Stimulated activated CD8-positive, alpha-beta memory T cell treated with anti-CD3 and anti-CD28 coated beads, Interleukin-15, amount 100 ng/mL, for 48 hours (primary cell): ENCODE data around the gene COL9A3.

Experiments
- DNase-seq, 2 donors: peaks; one replicate each; pipeline ENCODE4 v3.0.0-alpha.2; 2020; ENCODE audit warnings: low read depth in 2 of 2

The COL9A3 gene

DNA sequence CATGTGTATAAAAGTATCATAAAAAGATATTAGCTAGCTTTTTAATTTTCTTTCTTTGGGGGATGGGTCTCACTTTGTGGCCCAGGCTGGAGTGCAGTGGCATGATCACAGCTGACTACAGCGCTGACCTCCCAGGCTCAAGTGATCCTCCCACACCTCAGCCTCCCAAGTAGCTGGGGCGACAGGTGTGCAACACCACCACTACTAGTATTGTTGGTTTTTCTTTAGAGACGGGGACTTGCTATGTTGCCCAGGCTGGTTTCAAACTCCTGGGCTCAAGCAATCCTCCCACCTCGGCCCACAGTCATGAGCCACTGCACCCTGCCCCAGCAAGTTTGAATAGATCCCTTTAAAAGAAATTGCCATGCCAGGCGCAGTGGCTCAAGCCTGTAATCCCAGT is 38.3 kb downstream of the COL9A3 start:
- DNase-seq = no peak

DNA sequence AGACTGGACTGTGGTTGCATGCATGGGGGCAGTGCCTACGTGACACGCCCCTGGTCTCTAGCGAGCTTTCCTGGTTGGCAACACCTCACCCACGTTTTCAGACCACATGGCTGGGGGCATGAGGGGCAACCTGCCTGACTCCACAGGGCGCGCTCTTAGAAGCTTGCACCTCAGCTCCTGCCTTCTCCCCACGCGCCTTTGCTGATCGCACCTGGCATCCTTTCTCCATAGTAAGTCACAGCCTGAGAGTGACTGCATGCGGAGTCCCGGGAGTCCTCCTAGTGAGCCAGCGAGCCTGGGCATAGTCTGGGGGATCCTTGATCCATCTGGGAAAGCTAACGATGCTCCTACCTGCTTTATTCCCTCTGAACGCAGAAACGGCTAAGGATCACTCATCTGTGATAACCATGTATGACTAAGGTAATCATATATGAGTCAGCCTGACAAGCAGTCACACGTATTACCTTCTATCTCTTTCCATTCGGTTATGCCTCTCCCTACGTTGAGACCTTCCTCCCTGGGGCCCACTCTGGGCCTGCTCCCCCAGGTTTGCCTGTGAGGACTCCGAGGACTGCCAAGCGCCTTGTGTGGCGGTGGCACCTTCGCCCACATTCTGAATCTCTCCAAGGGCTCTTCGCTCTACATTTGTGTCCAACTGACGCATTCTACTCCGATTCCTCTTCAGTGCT is 40.2 kb downstream of the COL9A3 start:
- DNase-seq = no peak

DNA sequence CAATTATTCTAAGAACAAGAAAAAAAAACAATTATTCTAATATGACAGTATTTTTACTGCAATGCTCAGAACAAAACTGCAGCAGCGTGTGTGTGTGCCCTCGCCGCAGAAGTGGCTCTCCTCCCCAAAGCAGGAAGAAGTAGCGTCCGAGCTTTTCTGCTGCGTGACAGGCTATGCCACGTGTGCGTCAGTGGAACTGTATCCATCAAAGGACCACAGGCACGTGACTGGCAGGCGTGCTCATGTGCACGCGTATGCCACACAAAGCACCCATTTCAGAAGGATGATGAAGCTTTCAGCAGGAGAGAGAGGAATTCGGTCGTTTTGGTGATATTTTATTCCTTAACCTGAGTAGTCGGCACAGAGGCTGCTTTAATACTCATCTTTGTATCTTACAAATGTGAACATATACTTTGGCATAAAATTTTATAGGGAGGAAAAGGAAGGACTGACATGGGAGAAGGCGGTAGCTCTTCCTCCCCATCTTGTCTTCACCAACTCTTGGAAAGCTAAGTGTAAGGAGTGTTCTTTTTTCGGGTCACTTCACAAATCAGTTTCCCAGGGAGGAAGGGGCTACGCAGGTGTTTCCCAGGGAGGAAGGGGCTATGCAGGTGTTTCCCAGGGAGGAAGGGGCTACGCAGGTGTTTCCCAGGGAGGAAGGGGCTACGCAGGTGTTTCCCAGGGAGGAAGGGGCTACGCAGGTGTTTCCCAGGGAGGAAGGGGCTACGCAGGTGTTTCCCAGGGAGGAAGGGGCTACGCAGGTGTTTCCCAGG is 41.4 kb downstream of the COL9A3 start:
- no peak for DNase-seq

DNA sequence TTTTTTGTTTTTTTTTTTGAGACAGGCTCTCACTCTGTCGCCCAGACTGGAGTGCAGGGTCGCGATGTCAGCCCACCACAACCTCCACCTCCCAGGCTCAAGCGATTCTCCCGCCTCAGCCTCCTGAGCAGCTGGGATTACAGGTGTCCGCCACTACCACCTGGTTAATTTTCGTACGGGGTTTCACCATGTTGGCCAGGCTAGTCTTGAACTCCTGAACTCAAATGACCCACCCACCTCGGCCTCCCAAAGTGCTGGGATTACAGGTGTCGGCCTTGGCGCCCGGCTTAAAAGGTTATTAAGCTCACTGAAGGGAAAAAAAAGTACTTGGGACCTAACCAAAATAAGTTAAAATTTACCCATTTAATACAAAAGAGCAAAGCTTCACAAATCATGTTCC is 42.9 kb downstream of the COL9A3 start:
- DNase-seq = no peak

DNA sequence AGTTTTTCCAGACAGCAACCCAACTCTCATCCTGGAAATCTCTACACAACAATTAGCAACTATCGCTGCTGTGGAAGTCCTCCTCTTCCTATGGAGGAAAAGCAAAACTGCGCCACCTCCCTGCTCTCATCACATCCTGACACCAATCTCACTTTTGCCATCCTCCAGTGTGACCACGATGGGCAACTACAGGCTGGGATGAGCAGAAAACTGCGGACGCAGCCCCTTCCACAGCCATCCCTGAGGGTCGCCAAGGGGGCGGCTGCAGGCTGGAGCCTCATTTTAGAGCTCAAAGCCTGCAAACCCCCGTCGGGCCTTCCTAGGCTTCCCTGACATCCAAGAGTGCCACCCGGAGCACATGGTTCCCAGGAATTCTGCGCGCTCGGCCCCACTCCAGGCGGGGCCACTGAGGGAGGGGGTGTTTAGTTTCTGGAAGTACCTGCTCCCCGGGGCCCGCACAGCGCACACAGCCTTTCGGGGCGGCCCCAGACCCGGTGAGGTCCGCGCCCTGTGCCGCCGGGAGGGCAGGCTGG is 43.6 kb downstream of the COL9A3 start:
- no peak for DNase-seq

DNA sequence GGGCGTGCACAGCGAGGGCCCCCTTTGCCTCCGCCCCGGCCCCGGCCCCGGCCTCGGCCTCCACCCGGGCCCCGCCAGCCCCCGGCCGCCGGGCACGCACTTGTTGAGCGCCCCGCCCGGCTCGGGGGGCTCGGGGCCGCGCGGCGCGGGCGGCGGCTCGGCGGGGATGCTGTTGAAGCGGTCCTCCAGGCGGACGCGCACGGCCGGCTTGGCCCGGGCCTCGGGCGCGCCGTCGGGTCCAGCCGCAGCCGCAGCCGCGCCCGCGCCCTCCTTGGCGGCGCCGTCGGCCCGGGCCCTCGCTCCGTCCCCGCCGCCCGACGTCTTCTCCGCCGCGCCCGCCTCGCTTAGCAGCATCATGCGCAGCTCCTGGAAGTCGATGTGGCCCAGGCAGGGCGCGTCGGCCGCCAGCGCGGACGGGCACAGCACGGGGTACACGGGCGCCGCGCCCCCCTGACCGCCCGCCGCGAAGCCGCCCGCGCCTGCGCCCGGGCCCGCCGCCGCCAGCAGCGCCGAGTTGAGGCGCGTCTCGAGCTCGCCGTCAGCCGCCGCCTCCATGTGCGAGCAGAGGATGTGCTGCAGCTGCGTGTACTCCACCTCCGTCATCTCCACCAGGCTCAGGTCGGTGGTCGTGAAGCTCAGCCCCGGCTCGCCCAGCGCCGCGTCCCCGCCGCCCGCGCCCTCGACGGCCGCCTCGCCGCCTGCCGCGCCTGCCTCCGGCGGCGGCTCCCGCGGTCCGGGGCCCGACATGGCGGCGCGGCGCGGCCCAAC is 44.3 kb downstream of the COL9A3 start:
- no peak for DNase-seq

DNA sequence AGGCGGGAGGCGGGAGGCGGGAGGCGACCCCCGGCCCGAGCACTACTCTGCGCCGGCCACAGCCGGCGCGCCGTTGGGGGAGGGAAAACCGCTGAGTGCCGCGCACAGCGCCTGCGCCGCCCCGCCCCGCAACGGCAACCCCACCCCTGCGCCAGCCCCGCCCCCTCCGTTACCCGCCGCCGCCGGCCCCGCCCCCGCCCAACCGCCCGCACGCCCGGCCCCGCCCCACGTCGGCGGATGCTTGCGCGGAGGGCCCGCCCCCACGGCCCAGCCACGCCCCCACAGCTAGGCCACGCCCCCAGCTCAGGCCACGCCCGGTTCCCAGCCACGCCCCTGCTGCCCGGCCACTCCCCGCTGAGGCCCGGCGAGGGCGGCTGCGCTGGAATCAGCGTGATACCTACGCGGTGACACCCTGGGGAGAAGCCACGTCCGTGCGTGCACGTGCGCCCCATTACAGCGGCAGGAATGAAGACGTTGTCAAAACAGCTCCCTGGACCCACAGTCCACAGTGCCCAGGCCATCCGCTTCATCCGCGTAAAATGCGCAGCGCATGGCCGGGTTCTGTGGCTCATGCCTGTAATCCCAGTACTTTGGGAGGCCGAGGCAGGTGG is 45.0 kb downstream of the COL9A3 start, which contains the start of gene TCFL5:
TSS of gene TCFL5 (minus strand) at position 97 of the 611 bp plus-strand sequence. CDS start 152 bp downstream, outside the sequence.
- peak; percentile 80 to 83 for DNase-seq

DNA sequence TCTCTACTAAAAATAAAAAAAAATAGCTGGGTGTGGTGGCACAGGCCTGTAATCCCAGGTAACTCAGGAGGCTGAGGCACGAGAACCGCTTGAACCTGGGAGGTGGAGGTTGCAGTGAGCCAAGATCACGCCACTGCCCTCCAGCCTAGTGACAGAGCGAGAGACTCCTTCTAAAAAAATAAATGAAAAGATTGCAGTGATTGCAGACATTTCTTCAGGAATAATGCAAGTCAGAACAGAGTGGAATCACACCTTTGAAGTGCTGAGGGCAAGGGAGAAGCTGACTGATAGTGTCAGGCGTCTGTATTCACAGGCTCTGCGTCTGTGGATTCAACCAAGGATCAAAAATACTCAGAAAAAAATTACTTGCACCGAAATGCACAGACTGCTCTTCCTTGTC is 47.4 kb downstream of the COL9A3 start:
- DNase-seq = no peak

DNA sequence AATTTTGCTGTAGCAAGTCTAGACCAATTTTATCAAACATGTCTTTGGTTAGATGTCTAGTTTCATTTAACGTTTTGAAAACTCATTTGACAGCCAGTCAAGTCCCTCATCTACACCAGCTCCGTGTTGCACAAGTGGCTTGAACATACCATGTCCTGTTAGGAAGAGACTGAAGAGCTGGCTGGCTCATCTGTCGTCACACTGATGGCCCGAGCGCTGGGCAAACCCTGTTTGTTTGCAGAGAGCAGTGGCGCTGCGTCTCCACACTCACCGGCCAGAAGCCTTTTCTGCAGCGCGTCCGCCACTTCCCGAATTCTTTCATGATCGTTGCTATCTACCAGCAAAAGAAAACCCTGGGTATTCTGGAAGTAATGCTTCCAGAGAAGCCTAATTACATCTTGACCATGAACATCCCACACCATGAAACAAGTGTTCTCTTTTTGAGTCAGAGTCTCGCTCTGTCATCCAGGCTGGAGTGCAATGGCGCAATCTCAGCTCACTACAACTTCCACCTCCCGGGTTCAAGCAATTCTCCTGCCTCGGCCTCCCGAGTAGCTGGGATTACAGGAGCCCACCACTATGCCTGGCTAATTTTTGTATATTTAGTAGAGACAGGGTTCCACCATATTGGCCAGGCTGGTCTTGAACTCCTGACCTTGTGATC is 55.5 kb downstream of the COL9A3 start:
- DNase-seq = no peak

DNA sequence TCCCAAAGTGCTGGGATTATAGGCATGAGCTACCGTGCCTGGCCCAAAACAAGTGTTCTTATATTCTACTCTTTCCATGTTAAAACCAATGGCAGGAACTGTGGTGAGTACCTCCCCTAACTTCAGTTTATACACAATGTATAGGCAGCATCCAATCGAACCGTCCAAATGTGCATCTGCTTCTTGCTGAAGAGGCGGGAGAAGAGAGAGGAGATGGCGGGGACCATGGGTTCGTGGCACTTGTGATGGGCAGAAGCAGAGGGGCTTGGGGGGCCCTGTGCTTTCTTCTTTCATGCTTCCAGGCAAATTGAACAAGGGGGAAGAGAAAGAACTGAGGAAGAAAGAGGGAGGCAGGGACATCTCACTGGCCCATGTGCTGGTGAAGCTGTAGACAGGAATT is 56.0 kb downstream of the COL9A3 start:
- DNase-seq = no peak

DNA sequence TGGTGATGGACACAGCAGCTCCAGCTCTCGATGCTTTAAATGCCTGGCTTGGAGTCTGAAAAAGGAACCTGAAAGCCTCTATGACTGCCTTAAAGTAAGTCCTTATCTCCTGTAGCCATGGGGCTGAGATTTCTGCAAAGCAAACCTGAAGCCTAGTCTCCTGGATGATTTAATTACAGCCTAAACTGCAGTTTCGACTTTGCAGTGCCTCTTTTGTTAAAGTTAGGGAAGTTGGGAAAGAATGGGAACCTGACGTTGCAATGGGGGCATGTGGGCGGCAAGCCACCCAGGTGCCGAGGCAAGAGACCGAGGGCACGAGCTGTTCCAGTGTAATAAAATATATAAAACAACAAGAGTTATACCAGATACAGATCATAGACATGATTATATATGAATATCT is 56.4 kb downstream of the COL9A3 start:
- DNase-seq = no peak

DNA sequence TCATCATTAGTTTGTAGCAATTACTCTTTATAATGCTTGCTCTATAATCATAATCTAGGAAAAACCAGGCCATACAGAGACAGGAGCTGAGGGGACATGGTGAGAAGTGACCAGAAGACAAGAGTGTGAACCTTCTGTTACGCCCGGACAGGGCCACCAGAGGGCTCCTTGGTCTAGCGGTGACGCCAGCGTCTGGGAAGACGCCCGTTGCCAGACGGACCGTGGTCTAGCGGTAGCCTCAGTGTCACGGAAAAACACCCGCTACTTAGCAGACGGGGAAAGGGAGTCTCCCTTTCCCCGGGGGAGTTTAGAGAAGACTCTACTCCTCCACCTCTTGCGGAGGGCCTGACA is 56.8 kb downstream of the COL9A3 start:
- DNase-seq = peak in 1 of 2 donors; percentile 23

DNA sequence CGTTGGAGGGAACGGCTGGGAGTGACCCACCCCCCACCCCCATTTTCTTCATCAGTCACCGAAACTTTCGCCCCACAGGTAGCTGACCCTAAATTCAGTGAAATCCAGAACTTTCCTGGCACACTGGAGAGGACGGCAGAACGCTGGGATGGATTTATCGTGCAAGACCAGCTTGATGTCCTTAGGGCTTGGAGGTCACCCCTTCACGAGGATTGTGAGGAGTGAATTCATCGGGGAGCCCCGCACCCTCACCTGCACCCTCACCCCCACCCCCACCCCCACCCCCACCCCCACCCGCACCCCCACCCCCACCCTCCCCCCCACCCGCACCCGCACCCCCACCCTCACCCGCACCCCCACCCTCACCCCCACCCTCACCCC is 58.1 kb downstream of the COL9A3 start:
- no peak for DNase-seq

DNA sequence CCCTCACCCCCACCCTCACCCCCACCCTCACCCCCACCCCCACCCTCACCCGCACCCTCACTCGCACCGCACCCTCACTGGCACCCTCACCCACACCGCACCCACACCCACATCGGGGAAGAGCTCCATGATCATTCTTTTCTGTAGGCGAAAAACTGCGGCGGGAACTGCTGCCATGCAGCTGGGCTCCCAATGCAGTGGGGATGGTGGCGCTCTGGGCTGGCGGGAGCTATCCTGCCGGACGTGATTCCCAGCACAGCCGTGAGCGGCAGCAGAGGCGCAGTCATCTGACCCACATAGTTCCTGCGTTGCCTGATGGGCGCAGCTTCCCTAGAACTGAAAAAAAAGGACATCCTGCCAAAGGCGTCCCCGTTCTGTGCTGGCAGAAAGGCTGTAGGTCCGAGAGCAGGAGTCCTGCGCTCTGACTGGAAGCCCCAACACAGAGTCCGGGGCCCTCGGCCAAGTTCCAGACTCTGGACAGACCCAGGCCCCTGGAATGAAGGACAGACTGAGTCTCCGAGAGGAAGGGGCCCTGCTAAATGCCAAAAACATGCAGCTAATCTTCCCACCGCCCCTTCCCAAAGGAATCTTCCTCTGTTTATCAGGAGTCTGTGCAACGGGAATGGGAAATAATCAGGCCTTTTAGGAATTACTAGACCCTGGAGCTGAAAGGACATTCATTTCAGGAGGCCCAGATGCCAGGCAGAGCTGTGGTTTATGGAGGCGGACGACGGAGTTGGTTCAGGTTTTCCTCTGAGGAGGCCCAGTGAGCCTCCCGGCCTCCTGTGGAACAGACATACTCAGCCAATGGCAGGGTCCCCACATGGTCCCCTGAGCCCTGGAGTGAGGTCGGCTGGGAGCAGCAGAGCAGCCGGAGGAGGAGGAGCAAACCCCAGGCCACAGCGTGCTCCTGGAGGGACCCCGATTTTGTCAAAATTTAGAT is 58.8 kb downstream of the COL9A3 start:
- no peak for DNase-seq

DNA sequence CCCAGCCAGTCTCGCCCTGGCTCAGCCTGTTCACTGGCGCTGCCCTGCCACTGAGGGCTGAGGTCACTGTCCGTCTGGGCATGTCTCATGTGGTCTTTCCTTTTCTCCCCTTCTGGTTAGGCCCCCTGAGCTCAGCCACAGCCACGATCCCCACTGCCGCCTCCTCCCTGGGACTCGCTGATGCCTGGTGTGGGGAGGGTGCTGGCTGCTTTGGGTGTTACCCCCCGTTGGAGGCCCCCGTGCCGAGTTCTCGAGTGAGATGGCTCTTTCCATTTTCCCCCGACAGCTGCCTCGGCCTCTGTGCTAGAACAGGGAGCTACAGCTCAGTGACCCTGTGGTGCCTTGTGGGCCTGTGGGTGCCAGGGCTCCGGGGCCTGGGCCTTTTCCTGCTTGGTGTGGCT is 59.7 kb downstream of the COL9A3 start:
- no peak for DNase-seq

DNA sequence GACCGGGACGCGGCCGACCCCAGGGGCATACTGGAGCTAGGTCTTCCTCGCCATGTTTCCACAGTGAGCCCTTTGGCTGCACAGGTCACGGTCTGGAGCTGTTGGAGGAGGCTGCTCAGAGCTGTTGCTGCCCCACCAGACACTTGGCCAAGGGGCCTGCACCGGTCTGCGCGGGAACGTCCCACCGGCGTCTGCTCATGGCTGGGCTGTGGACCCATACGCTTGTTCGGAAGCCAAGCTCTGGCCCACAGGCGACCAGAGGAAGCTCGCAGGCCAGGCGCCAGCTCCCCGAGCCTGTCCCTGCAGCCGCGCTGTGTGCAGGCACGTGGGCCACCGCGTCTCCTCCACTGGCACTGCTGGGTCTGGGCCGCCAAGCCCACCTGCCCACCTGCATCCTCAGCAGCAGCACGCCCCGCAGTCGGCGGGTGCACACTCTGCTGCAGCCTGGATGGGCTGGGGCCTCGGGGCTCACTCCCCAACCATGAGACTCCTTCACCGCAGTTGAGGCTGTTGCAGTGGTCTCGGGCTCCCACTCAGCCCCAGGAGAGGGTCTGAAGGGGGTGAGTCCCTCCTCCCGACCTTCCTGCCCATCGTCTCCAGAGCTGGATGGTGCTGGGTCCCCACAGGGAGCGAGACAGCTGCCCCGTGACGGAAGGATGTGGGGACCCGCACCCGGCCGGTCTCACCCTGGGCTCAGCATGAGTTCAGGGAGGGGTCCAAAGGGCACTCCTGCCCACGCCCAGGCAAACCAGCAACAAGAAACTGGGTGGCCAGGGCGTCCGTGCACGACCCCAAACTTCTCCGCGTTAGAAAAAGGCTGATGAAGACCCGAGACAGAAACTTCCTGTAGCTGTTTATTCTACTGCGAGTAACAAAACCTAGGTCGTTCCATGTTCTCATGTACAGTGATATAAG is 60.3 kb downstream of the COL9A3 start:
- DNase-seq = no peak

DNA sequence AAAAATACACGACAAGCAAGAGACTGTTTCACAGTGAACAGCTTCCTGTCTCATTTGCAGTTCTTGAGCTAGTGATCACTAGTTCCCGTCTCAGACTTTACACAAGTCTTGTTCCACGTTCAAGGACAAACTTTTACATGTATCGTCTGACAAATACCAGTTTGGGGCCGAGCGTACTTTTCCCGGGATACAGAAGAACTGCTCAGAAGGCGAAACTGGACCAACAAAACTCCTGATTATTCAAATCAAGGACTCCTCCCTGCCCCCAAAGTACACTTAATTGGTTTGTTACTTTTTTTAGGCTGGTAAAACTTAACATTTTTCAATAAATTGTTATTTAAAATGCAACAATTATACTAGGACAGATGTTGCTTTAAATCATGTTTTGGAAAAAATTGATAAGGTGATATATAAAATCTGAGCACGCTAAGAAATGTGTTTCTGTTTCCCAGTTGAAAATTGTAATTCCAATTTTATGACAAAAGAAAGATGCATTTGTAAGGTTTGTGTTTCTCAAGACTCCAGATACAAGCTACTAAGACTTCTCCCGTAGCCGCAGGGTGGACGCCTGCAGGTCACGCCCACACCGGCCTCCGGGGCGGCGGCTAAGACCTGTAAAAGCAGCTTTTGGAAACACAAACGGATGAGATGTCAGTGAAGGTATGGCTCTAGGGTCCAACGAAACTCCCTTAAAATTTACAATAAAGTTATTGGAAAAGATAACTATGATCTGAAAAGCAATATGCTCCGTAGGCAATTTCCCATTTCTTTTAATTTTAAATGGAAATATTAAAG is 61.6 kb downstream of the COL9A3 start:
- no peak for DNase-seq
